DND-41 (cell line): Measurements from ENCODE around the gene MLLT11.

Source experiments
- CTCF ChIP-seq: IDR thresholded peaks from 2 replicates; pipeline ENCODE4 v1.5.1; 2012; ENCODE audit warnings: borderline replicate concordance, low read length, moderate library complexity, mild to moderate bottlenecking; ENCODE audit not compliant: poor library complexity, severe bottlenecking; ENCODE audit errors: extremely low read depth
- EZH2 ChIP-seq: IDR thresholded peaks from 3 replicates; pipeline ENCODE4 v1.6.1; 2012; ENCODE audit warnings: borderline replicate concordance, low read depth, mild to moderate bottlenecking, moderate library complexity, low read length, inconsistent platforms; ENCODE audit not compliant: severe bottlenecking

- TF ChIP-seq CTCF (no peak), EZH2 (no peak)
These were observed 7.0 kb downstream of the MLLT11 start for GRCh38 chr1:151067185-151067584.
